Measurements from ENCODE around the gene MAML2.

Gene MAML2

GRCh38 chr11:96086111-96086510 lies 256.9 kb downstream of the MAML2 start:
- no peak for TF ChIP-seq GABPA (IDR thresholded peaks at IDR 0.05; ENCODE audit: low read depth)
- TF ChIP-seq REST (IDR thresholded peaks at IDR 0.05; ENCODE audit: insufficient replicate concordance, low read depth), result no peak
- TF ChIP-seq SPI1 (IDR thresholded peaks at IDR 0.05; ENCODE audit: borderline replicate concordance, low read depth), result no peak
- no peak for TF ChIP-seq CTCF (IDR thresholded peaks at IDR 0.05; ENCODE audit: insufficient read depth, low read length)
- Histone ChIP-seq H3K4me3 (replicated peaks; ENCODE audit: insufficient read depth, low read length) (no peak overlapping the region), H3K27ac (replicated peaks) (no peak overlapping the region), H3K27me3 (ENCODE audit: insufficient read depth, poor library complexity, severe bottlenecking) (peaks cover 2% of the 10 kb centered on the region)
- no peak for DNase-seq (ENCODE audit: low read depth in 1 of 2, low spot score in 1 of 2)

- Histone ChIP-seq H3K27me3 (ENCODE audit: insufficient read depth, poor library complexity, severe bottlenecking) (peaks cover 2% of the 10 kb centered on the region), H3K27ac (replicated peaks) (no peak overlapping the region), H3K4me3 (replicated peaks; ENCODE audit: insufficient read depth, low read length) (no peak overlapping the region)
- TF ChIP-seq SPI1 (IDR thresholded peaks at IDR 0.05; ENCODE audit: borderline replicate concordance, low read depth), result no peak
- no peak for TF ChIP-seq CTCF (IDR thresholded peaks at IDR 0.05; ENCODE audit: insufficient read depth, low read length)
- no peak for TF ChIP-seq GABPA (IDR thresholded peaks at IDR 0.05; ENCODE audit: low read depth)
- no peak for TF ChIP-seq POLR2AphosphoS5 (IDR thresholded peaks at IDR 0.05; ENCODE audit: low read depth)
- no peak for TF ChIP-seq REST (IDR thresholded peaks at IDR 0.05; ENCODE audit: insufficient replicate concordance, low read depth)
- DNase-seq (ENCODE audit: low read depth in 1 of 2, low spot score in 1 of 2), result no peak
Measured at GRCh38 chr11:96085319-96085930, 257.6 kb downstream of the MAML2 start.

- no peak for DNase-seq (ENCODE audit: low read depth in 1 of 2, low spot score in 1 of 2)
- peaks cover 2% of the 10 kb centered on the region for H3K27me3 ChIP-seq (ENCODE audit: insufficient read depth, poor library complexity, severe bottlenecking)
- H3K4me3 ChIP-seq (replicated peaks; ENCODE audit: insufficient read depth, low read length), result no peak overlapping the region
- no peak overlapping the region for H3K27ac ChIP-seq (replicated peaks)
- TF ChIP-seq GABPA (IDR thresholded peaks at IDR 0.05; ENCODE audit: low read depth) (no peak), SPI1 (IDR thresholded peaks at IDR 0.05; ENCODE audit: borderline replicate concordance, low read depth) (no peak), POLR2AphosphoS5 (IDR thresholded peaks at IDR 0.05; ENCODE audit: low read depth) (no peak)
Measured at GRCh38 chr11:96084610-96085318, 258.2 kb downstream of the MAML2 start.

- DNase-seq (ENCODE audit: low read depth in 1 of 2, low spot score in 1 of 2), result no peak
- no peak for TF ChIP-seq CTCF (IDR thresholded peaks at IDR 0.05; ENCODE audit: insufficient read depth, low read length)
- no peak for TF ChIP-seq POLR2AphosphoS5 (IDR thresholded peaks at IDR 0.05; ENCODE audit: low read depth)
- TF ChIP-seq GABPA (IDR thresholded peaks at IDR 0.05; ENCODE audit: low read depth), result no peak
- no peak for TF ChIP-seq SPI1 (IDR thresholded peaks at IDR 0.05; ENCODE audit: borderline replicate concordance, low read depth)
- TF ChIP-seq REST (IDR thresholded peaks at IDR 0.05; ENCODE audit: insufficient replicate concordance, low read depth), result no peak
- Histone ChIP-seq H3K4me3 (replicated peaks; ENCODE audit: insufficient read depth, low read length) (no peak overlapping the region), H3K27me3 (ENCODE audit: insufficient read depth, poor library complexity, severe bottlenecking) (peaks cover 2% of the 10 kb centered on the region), H3K27ac (replicated peaks) (no peak overlapping the region)
Measured at GRCh38 chr11:96082936-96083335, 260.1 kb downstream of the MAML2 start.

Data from HL-60 (cell line).